ENCODE results near the gene ERRFI1. TPM values are rescaled to one million over a fixed set of nuclear protein-coding genes. Genes with fewer than 3 reads are reported as not detected.

The ERRFI1 gene
- total RNA-seq, 1 donor from 2014 or later, result 175 TPM

- FAIRE-seq (no peak), DNase-seq (ENCODE audit: low read depth) (no peak)
- peaks cover 9% of the 10 kb centered on the region for H3K36me3 ChIP-seq (ENCODE audit: control insufficient read depth, insufficient read depth, low read length)
- H3K27me3 ChIP-seq (ENCODE audit: control insufficient read depth, insufficient read depth, low read length), result no peaks in the 10 kb centered on the region
- TF ChIP-seq CTCF (IDR thresholded peaks at IDR 0.05; ENCODE audit: insufficient read depth, low read length, severe bottlenecking), result no peak
- peak overlapping the region; percentile 92 for H3K4me3 ChIP-seq (ENCODE audit: low read depth, low read length)
Measured at GRCh38 chr1:8023995-8024313, 2.2 kb downstream of the ERRFI1 start.

GRCh38 chr1:8023287-8023994, 2.7 kb downstream of the ERRFI1 start:
- no peak for TF ChIP-seq CTCF (IDR thresholded peaks at IDR 0.05; ENCODE audit: insufficient read depth, low read length, severe bottlenecking)
- no peak for FAIRE-seq
- Histone ChIP-seq H3K36me3 (ENCODE audit: control insufficient read depth, insufficient read depth, low read length) (peaks cover 9% of the 10 kb centered on the region), H3K4me3 (ENCODE audit: low read depth, low read length) (peak overlapping the region; percentile 92), H3K27me3 (ENCODE audit: control insufficient read depth, insufficient read depth, low read length) (no peaks in the 10 kb centered on the region)
- no peak for DNase-seq (ENCODE audit: low read depth)

- H3K27me3 ChIP-seq (ENCODE audit: control insufficient read depth, insufficient read depth, low read length), result no peaks in the 10 kb centered on the region
- peaks cover 9% of the 10 kb centered on the region for H3K36me3 ChIP-seq (ENCODE audit: control insufficient read depth, insufficient read depth, low read length)
- no peak for TF ChIP-seq CTCF (IDR thresholded peaks at IDR 0.05; ENCODE audit: insufficient read depth, low read length, severe bottlenecking)
- DNase-seq (ENCODE audit: low read depth), result no peak
- H3K4me3 ChIP-seq (ENCODE audit: low read depth, low read length), result peak overlapping the region; percentile 92
- no peak for FAIRE-seq
Measured at GRCh38 chr1:8022395-8023286, 3.5 kb downstream of the ERRFI1 start.

DNA sequence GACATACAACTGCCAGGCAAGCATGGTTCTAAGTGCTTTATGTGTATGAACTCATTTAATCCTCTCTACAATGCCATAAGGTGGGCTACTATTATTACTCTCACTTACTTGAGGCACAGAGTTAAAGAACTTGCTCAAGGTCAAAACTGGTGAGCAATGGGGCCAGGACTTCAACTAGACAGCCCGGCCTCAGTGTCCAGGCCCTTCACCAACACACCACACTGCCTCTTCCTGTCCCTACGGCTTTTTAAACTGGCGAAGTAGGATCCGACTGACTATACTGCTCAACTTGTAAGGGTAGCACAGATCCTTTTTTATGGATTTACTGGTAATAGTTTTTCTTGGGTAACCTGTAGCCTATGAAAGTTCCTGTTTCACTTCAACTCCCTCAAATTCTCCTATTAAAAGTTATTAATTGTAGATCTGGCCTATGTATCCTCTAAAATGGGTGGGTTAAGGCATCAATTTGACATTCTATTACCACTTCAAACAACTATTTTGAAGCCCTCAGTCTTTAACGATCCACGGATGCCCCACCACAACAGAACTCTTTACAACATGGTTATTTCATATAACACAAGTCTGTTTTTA, 4.3 kb downstream of the ERRFI1 start:
- DNase-seq (ENCODE audit: low read depth) (no peak), FAIRE-seq (no peak)
- TF ChIP-seq CTCF (IDR thresholded peaks at IDR 0.05; ENCODE audit: insufficient read depth, low read length, severe bottlenecking), result no peak
- Histone ChIP-seq H3K36me3 (ENCODE audit: control insufficient read depth, insufficient read depth, low read length) (peaks cover 9% of the 10 kb centered on the region), H3K27me3 (ENCODE audit: control insufficient read depth, insufficient read depth, low read length) (no peaks in the 10 kb centered on the region), H3K4me3 (ENCODE audit: low read depth, low read length) (no peak overlapping the region)

GRCh38 chr1:8020032-8020431, 6.1 kb downstream of the ERRFI1 start:
- DNase-seq (ENCODE audit: low read depth) (peak; percentile 93), FAIRE-seq (no peak)
- TF ChIP-seq CTCF (IDR thresholded peaks at IDR 0.05; ENCODE audit: insufficient read depth, low read length, severe bottlenecking), result no peak
- Histone ChIP-seq H3K4me3 (ENCODE audit: low read depth, low read length) (no peak overlapping the region), H3K27me3 (ENCODE audit: control insufficient read depth, insufficient read depth, low read length) (no peaks in the 10 kb centered on the region), H3K36me3 (ENCODE audit: control insufficient read depth, insufficient read depth, low read length) (peaks cover 7% of the 10 kb centered on the region)
